Measurements from ENCODE around the gene DSTYK. TPM values are rescaled to one million over a fixed set of nuclear protein-coding genes. Genes with fewer than 3 reads are reported as not detected.

Gene DSTYK
- total RNA-seq, 2 donors from 2014 or later: 6.5 to 8.6 TPM

GRCh38 chr1:205258261-205258691 is 46.8 kb upstream of the DSTYK start:
- no peaks in the 10 kb centered on the region for H3K9me3 ChIP-seq
- intact Hi-C loops (cut with DNase I): loop anchor here (5.0 kb wide), 1 partner anchor 276 kb away; no protein-coding TSS in a partner anchor
- no peak for TF ChIP-seq POLR2A (IDR thresholded peaks at IDR 0.05)
- TF ChIP-seq, protein P1, sequence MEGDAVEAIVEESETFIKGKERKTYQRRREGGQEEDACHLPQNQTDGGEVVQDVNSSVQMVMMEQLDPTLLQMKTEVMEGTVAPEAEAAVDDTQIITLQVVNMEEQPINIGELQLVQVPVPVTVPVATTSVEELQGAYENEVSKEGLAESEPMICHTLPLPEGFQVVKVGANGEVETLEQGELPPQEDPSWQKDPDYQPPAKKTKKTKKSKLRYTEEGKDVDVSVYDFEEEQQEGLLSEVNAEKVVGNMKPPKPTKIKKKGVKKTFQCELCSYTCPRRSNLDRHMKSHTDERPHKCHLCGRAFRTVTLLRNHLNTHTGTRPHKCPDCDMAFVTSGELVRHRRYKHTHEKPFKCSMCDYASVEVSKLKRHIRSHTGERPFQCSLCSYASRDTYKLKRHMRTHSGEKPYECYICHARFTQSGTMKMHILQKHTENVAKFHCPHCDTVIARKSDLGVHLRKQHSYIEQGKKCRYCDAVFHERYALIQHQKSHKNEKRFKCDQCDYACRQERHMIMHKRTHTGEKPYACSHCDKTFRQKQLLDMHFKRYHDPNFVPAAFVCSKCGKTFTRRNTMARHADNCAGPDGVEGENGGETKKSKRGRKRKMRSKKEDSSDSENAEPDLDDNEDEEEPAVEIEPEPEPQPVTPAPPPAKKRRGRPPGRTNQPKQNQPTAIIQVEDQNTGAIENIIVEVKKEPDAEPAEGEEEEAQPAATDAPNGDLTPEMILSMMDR (IDR thresholded peaks at IDR 0.05): no peak
- 67 to 76% methylated on average over 6 to 7 of the region's 7 CpGs for WGBS, 2 donors
- H3K4me1 ChIP-seq: no peaks in the 10 kb centered on the region
- H3K4me3 ChIP-seq: no peak overlapping the region
- H3K27me3 ChIP-seq: no peaks in the 10 kb centered on the region
- H3K36me3 ChIP-seq (replicated peaks in 1 of 2; ENCODE audit: insufficient read depth in 1 of 2, low read depth in 2 of 2): no peaks in the 10 kb centered on the region
- H3K27ac ChIP-seq: no peak overlapping the region
- DNase-seq (no peak), ATAC-seq (no peak)

- WGBS, 2 donors: 48 to 64% methylated on average over 2 of the region's 2 CpGs
- H3K4me3 ChIP-seq: no peak overlapping the region
- H3K27me3 ChIP-seq: no peaks in the 10 kb centered on the region
- H3K36me3 ChIP-seq (replicated peaks in 1 of 2; ENCODE audit: insufficient read depth in 1 of 2, low read depth in 2 of 2): no peaks in the 10 kb centered on the region
- no peaks in the 10 kb centered on the region for H3K9me3 ChIP-seq
- no peaks in the 10 kb centered on the region for H3K4me1 ChIP-seq
- DNase-seq (no peak), ATAC-seq (no peak)
- no peak overlapping the region for H3K27ac ChIP-seq
- intact Hi-C loops (cut with DNase I): loop anchor here (5.0 kb wide), 1 partner anchor 275 kb away; no protein-coding TSS in a partner anchor
- TF ChIP-seq POLR2A (IDR thresholded peaks at IDR 0.05): no peak
- TF ChIP-seq, protein P1 (IDR thresholded peaks at IDR 0.05): no peak
Measured at GRCh38 chr1:205257735-205258134, 46.2 kb upstream of the DSTYK start.

DNA sequence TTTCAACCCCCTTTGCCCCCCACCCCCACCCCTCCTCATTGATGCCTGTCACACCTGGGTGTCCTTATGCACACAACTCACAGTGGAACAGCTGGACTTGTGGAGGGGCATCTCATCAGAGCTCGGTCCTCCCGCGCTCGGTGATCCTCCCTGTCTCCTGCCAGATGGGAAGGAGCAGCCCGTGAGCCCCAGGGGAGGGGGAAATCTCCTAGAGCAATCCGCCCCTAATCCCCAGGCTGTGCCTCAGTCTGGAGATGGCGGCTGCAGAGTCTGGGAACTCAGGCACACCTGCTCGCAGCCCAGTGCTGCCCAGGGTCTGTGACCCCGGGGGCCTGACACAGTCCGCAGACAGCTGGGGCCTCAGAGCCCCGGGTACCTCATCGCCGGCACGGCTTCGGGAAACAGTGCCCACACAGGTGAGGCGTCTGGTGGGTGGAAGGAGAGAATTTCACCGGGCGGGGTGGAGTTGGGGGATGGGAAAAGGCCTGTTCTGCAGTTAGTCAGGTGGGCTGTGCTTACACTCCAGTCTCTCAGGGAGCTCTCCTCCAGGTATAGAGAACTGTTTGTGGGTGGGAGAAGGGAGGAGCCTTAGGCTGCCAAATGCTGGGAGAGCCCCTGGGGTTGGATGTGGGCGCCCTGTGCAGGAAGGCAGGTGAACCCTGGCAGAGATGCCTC is 45.6 kb upstream of the DSTYK start:
- no peak for TF ChIP-seq POLR2A (IDR thresholded peaks at IDR 0.05)
- TF ChIP-seq, protein P1 (IDR thresholded peaks at IDR 0.05): no peak
- 81 to 83% methylated on average over 10 to 19 of the region's 19 CpGs for WGBS, 2 donors
- H3K9me3 ChIP-seq: no peaks in the 10 kb centered on the region
- no peak overlapping the region for H3K27ac ChIP-seq
- no peaks in the 10 kb centered on the region for H3K4me1 ChIP-seq
- ATAC-seq: no peak
- no peak for DNase-seq
- intact Hi-C loops (cut with DNase I): loop anchor here (5.0 kb wide), 1 partner anchor 275 kb away; no protein-coding TSS in a partner anchor
- no peaks in the 10 kb centered on the region for H3K27me3 ChIP-seq
- no peaks in the 10 kb centered on the region for H3K36me3 ChIP-seq (replicated peaks in 1 of 2; ENCODE audit: insufficient read depth in 1 of 2, low read depth in 2 of 2)
- H3K4me3 ChIP-seq: no peak overlapping the region

DNA sequence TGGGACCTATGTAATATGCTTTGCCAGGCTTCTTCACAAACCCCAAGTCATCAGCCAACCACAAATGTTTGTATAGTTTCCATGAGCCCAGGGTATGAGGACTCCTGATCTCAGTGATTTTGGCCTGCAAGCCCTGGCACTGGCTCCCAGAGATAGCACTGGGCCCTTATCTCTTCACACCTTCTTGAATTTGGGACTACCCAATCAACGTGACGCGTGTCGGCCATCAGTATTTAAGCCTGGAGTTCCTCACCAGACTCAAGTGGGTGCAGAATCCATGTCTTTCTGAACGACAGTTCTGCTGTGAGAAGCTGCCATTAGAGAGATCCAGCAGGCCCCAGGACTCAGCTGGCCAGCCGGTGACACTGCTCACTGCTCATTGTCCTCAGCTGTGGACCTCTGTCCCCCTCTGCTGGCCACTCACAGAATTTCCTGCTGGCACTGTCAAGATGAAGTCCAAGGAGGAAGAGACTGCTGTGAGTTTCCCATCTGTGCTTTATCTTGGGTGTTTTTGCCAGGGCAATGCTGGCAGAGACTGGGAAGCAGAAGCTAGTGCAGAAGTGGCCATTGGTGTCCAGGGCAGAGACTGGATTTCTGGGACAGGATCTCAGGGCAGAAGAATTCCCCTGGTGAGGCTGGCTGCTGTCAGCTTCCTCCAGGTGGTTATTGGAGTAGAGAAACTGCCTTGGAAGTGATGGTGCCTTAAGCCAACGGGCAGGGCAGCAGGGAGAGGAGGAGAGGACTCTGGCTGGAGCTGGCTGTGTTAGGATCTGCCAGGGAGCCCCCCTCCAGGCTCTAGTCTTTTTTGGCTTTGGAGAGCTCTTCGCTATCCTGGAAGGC is 44.7 kb upstream of the DSTYK start:
- H3K27ac ChIP-seq: no peak overlapping the region
- H3K4me3 ChIP-seq: no peak overlapping the region
- H3K27me3 ChIP-seq: no peaks in the 10 kb centered on the region
- no peak for TF ChIP-seq POLR2A (IDR thresholded peaks at IDR 0.05)
- TF ChIP-seq, protein P1 (IDR thresholded peaks at IDR 0.05): peak; percentile 89 to 99 (median 98)
- WGBS, 2 donors: 19 to 29% methylated on average over 8 of the region's 8 CpGs
- H3K36me3 ChIP-seq (replicated peaks in 1 of 2; ENCODE audit: insufficient read depth in 1 of 2, low read depth in 2 of 2): no peaks in the 10 kb centered on the region
- ATAC-seq: peak; percentile 99
- no peaks in the 10 kb centered on the region for H3K4me1 ChIP-seq
- no peaks in the 10 kb centered on the region for H3K9me3 ChIP-seq
- intact Hi-C loops (cut with DNase I): loop anchor here (5.0 kb wide), 1 partner anchor 274 kb away; no protein-coding TSS in a partner anchor
- peak; percentile 94 to 97 (median 94) for DNase-seq

Measured in body of pancreas (tissue), 4 donors.